Endodermal cell (in vitro differentiated cells): ENCODE measurements around the gene AAK1. TPM values are rescaled to one million over a fixed set of nuclear protein-coding genes. Genes with fewer than 3 reads are reported as not detected.

Experiments
- DNase-seq: peaks from one replicate; pipeline ENCODE4 v3.0.0-alpha.2; 2017
- H3K27ac ChIP-seq: 2 replicates; pipeline ENCODE4 v1.5.1; 2013; ENCODE audit warnings: mild to moderate bottlenecking, low read depth, low read length, moderate library complexity
- H3K27me3 ChIP-seq: 2 replicates; pipeline ENCODE4 v1.6.1; 2013; ENCODE audit warnings: mild to moderate bottlenecking, low read length, moderate library complexity; ENCODE audit not compliant: insufficient read depth, control insufficient read depth, poor library complexity, severe bottlenecking
- H3K36me3 ChIP-seq: 2 replicates; pipeline ENCODE4 v1.7.0; 2013; ENCODE audit warnings: mild to moderate bottlenecking, low read length, moderate library complexity; ENCODE audit not compliant: control insufficient read depth, insufficient read depth
- H3K4me1 ChIP-seq: one replicate; pipeline ENCODE4 v1.7.0; 2013; ENCODE audit warnings: low read length; ENCODE audit not compliant: control insufficient read depth, insufficient read depth
- H3K4me3 ChIP-seq: 2 replicates; pipeline ENCODE4 v1.5.1; 2013; ENCODE audit warnings: mild to moderate bottlenecking, low read length, moderate library complexity
- H3K9ac ChIP-seq: 2 replicates; pipeline ENCODE4 v1.6.1; 2013; ENCODE audit warnings: mild to moderate bottlenecking, low read length, moderate library complexity; ENCODE audit not compliant: poor library complexity, severe bottlenecking; ENCODE audit errors: extremely low read depth
- H3K9me3 ChIP-seq: 2 replicates; pipeline ENCODE4 v1.6.1; 2013; ENCODE audit warnings: mild to moderate bottlenecking, low read length, moderate library complexity; ENCODE audit not compliant: control insufficient read depth
- H3K27ac Mint-ChIP-seq: 2 replicates; pipeline ENCODE4 v1.8.0; 2020; ENCODE audit warnings: mixed read lengths
- H3K27me3 Mint-ChIP-seq: 2 replicates; pipeline ENCODE4 v1.8.0; 2021; ENCODE audit warnings: mild to moderate bottlenecking, mixed read lengths; ENCODE audit not compliant: insufficient read depth
- H3K36me3 Mint-ChIP-seq: 2 replicates; pipeline ENCODE4 v1.8.0; 2020; ENCODE audit warnings: low read depth, mixed read lengths
- H3K4me1 Mint-ChIP-seq: 2 replicates; pipeline ENCODE4 v1.8.0; 2020; ENCODE audit warnings: mixed read lengths
- H3K4me3 Mint-ChIP-seq: 2 replicates; pipeline ENCODE4 v1.8.0; 2020; ENCODE audit warnings: mild to moderate bottlenecking, moderate library complexity, mixed read lengths
- H3K9me3 Mint-ChIP-seq: 2 replicates; pipeline ENCODE4 v1.8.0; 2020; ENCODE audit warnings: mild to moderate bottlenecking, mixed read lengths
- CTCF ChIP-seq: fragments of 200-600 bp; sonication (generic); conservative IDR thresholded peaks from 2 replicates; pipeline ENCODE4 v1.5.0; 2021; ENCODE audit warnings: antibody characterized with exemption, mild to moderate bottlenecking
- WGBS, 2 experiments: methylation state at CpG; one replicate each; pipeline versions ENCODE4 v1.1.5 to v1.1.7; 2013; ENCODE audit warnings: missing lambda C conversion rate in 2 of 2, mixed read lengths in 1 of 2; ENCODE audit not compliant: insufficient coverage in 1 of 2, insufficient read length in 1 of 2; 5-methylcytosine and 5-hydroxymethylcytosine counted together
- total RNA-seq, 2 donors: library from RNA; stranded (reverse); fragmentation: NEBNext Ultra II Directional in 1 of 2; extraction: Animal tissue kit (Norgen Biotek cat#: 25700) in 1 of 2; gene quantifications; 2 replicates in 1 of 2; 3 replicates in 1 of 2; pipeline ENCODE4 v1.2.1, GENCODE V29; 2021

AAK1 gene
- total RNA-seq, 2 donors from 2014 or later = 29.2 to 34.7 TPM

GRCh38 chr2:69454976-69455375 lies 188.6 kb downstream of the AAK1 start:
- no peaks in the 10 kb centered on the region for H3K27me3 ChIP-seq
- TF ChIP-seq CTCF = no peak
- Mint-ChIP-seq H3K4me3 (no peak overlapping the region), H3K27ac (no peak overlapping the region), H3K27me3 (peaks cover 3% of the 10 kb centered on the region), H3K9me3 (no peaks in the 10 kb centered on the region), H3K36me3 (no peaks in the 10 kb centered on the region), H3K4me1 (peaks cover 35% of the 10 kb centered on the region)
- no peak for DNase-seq
- no peak overlapping the region for H3K4me3 ChIP-seq
- 98 to 100% methylated on average over 1 to 2 of the region's 2 CpGs for WGBS, 2 experiments
- no peak overlapping the region for H3K27ac ChIP-seq
- no peaks in the 10 kb centered on the region for H3K36me3 ChIP-seq
- no peak overlapping the region for H3K9ac ChIP-seq
- no peaks in the 10 kb centered on the region for H3K9me3 ChIP-seq
- peaks cover 23% of the 10 kb centered on the region for H3K4me1 ChIP-seq

GRCh38 chr2:69453475-69454129 lies 189.9 kb downstream of the AAK1 start:
- Histone ChIP-seq H3K9me3 (no peaks in the 10 kb centered on the region), H3K9ac (no peak overlapping the region), H3K27ac (no peak overlapping the region), H3K36me3 (no peaks in the 10 kb centered on the region), H3K4me1 (peaks cover 27% of the 10 kb centered on the region), H3K27me3 (no peaks in the 10 kb centered on the region), H3K4me3 (no peak overlapping the region)
- Mint-ChIP-seq H3K9me3 (no peaks in the 10 kb centered on the region), H3K36me3 (no peaks in the 10 kb centered on the region), H3K27me3 (peaks cover 3% of the 10 kb centered on the region), H3K4me3 (no peak overlapping the region), H3K4me1 (peaks cover 46% of the 10 kb centered on the region), H3K27ac (no peak overlapping the region)
- DNase-seq = no peak
- WGBS, 2 experiments = 93% methylated on average over 4 of the region's 4 CpGs
- TF ChIP-seq CTCF = no peak

- no peak overlapping the region for H3K4me3 ChIP-seq
- H3K4me3 Mint-ChIP-seq = no peak overlapping the region
- peaks cover 5% of the 10 kb centered on the region for H3K9me3 ChIP-seq
- no peak overlapping the region for H3K9ac ChIP-seq
- peaks cover 27% of the 10 kb centered on the region for H3K4me1 ChIP-seq
- no peak for TF ChIP-seq CTCF
- no peaks in the 10 kb centered on the region for H3K36me3 ChIP-seq
- peaks cover 3% of the 10 kb centered on the region for H3K27me3 Mint-ChIP-seq
- H3K27me3 ChIP-seq = no peaks in the 10 kb centered on the region
- no peak overlapping the region for H3K27ac ChIP-seq
- H3K9me3 Mint-ChIP-seq = peaks cover 2% of the 10 kb centered on the region
- H3K27ac Mint-ChIP-seq = no peak overlapping the region
- peaks cover 50% of the 10 kb centered on the region for H3K4me1 Mint-ChIP-seq
- WGBS, 2 experiments = 92 to 100% methylated on average over 3 of the region's 3 CpGs
- H3K36me3 Mint-ChIP-seq = no peaks in the 10 kb centered on the region
- DNase-seq = no peak
These were observed 190.9 kb downstream of the AAK1 start for GRCh38 chr2:69452687-69453086.
